HFF-Myc (cell line): ENCODE results near the gene MSANTD2.

Source experiments
- DNase-seq: peaks from one replicate; pipeline ENCODE4 v3.0.0-alpha.2; 2011; ENCODE audit warnings: low read depth; ENCODE audit errors: extremely low read depth
- H3K4me3 ChIP-seq: replicated peaks from 2 replicates; pipeline ENCODE4 v1.5.1; 2011; ENCODE audit warnings: low read depth, mild to moderate bottlenecking, control low read depth, low read length
- TF ChIP-seq, protein P1 (sequence below): IDR thresholded peaks from 2 replicates; pipeline ENCODE4 v1.5.1; 2012; ENCODE audit warnings: mild to moderate bottlenecking, low read depth, low read length, control low read depth; ENCODE audit errors: missing control alignments

The MSANTD2 gene

DNA sequence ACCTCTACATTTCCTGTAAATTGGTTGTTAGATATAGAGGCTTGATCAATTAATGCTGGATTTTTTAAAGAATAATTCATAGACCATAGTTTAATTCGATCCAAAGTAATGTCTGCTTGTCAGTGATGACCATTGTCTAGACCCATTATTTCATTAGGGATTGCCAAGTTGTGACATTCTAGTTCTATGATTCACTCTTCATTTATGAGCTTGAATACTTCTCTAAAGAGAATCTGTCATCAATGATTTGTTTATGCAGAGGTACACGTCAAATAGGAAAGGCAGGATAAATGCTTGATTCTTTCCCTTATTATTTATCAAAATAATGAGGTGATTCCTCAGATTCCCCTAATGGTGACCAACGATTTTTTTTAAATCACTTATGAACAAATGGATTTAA is 41.0 kb upstream of the MSANTD2 start:
- no peak for DNase-seq
- TF ChIP-seq, protein P1, sequence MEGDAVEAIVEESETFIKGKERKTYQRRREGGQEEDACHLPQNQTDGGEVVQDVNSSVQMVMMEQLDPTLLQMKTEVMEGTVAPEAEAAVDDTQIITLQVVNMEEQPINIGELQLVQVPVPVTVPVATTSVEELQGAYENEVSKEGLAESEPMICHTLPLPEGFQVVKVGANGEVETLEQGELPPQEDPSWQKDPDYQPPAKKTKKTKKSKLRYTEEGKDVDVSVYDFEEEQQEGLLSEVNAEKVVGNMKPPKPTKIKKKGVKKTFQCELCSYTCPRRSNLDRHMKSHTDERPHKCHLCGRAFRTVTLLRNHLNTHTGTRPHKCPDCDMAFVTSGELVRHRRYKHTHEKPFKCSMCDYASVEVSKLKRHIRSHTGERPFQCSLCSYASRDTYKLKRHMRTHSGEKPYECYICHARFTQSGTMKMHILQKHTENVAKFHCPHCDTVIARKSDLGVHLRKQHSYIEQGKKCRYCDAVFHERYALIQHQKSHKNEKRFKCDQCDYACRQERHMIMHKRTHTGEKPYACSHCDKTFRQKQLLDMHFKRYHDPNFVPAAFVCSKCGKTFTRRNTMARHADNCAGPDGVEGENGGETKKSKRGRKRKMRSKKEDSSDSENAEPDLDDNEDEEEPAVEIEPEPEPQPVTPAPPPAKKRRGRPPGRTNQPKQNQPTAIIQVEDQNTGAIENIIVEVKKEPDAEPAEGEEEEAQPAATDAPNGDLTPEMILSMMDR = no peak

DNA sequence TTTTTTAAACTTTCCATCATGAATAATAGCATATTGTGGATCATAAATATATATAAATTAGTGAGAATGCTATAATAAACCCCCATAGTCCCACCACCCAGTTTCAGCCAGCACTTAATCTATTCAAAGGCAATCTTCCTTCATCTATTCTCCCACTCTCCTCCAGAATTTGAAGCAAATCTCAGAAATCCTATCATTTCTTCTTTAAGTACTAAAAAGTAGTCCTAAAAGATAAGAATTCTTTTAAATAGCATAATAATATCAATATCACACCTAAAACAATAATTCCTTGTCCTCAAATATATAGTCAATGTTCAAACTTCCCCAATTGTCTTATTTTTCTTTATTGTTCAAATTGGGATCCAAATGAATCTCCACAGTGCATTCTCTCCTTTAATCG is 40.5 kb upstream of the MSANTD2 start:
- no peak overlapping the region for H3K4me3 ChIP-seq
- TF ChIP-seq, protein P1 = no peak
- DNase-seq = no peak

More for the DNA sequence above, 41.0 kb upstream of the MSANTD2 start:
- no peak overlapping the region for H3K4me3 ChIP-seq

DNA sequence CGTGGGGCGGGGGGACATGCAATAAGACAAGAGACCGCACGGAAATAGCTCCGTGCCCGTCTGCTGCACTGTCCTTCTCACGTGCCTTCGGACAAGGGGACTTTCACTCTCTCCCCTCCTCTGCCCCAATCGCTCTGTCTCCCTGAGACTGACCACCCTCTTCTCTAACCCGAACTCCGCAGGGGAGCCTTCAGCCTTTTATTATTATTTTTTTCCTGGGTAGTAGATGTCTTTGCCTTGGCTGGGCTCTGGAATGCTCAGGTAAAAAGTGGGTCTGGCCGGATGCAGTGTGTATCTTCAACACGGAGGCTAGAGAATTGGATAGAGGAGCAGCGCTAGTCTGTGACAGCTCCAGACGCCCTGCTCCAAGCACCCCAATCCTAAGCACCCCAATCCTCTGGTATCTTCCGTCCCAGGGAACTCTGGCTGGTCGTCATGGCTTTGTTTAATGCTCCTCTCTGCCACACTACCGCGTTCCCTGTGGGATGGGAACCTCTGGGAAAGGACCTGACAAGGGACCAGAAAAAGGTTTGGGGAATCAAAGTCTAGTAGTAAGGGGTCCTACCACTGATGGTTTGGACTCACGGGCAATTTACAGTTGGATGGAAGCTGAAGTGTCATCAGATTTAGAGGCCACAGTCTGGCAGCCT is 39.9 kb upstream of the MSANTD2 start:
- TF ChIP-seq, protein P1 = no peak
- peak overlapping the region; percentile 32 for H3K4me3 ChIP-seq
- DNase-seq = no peak

DNA sequence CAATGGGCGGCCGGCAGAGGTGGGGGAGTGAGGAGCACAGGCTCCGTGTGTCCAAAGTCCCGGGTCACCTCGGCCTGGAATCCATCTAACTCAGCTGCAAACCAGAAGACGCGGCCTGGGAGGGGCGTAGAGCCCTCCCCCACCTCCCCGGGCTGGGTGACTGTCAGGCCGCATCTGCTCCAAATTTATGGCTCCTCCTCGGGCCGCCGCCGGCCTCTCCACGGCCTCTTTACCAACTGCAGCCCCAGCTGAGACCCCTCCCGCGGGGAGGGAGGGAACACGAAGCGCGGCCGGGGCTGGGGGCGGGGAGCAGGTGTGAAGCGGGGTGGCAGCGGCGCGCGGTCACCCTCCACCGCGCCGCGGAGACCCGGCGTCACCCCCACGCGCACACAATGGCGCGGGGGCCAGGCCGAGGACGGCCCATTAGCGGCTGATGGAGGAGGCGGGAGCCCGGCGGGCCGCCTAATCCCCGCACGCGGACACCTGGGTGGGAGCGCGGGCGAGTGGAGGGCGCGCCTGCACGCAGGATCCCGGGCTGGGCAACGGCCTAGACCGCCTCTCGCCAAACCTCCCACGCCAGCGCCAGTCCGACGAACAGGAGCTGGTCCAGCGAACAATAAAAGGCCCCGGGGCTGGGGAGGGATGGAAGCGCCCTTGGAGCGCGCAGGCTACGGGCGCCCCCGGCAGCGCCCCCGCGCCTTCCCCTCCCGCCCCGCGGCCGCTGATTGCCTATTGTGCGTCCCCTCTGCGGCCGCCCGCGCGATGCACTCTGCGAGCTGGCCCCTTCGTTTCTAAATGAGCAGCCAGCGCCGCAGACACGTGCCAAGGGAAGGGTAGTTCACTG is 39.1 kb upstream of the MSANTD2 start:
- peak overlapping the region; percentile 32 for H3K4me3 ChIP-seq
- no peak for DNase-seq

DNA sequence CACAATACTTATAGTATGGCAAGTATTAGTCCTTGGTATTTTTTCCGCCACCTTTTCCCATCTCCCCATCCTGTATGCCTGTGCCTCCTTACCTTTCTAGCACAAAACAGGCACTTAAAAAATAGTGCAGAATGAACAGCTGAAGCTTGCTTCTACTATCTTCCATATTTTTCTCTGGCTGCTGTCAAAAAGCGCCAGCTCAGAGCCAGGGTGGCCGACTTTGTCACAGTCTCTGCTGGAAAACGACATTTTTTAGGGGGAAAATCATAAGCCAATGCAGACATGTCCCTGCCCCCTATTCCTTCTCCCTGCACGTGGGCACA is 38.6 kb upstream of the MSANTD2 start:
- no peak for DNase-seq

More for the DNA sequence above, 39.1 kb upstream of the MSANTD2 start:
- TF ChIP-seq, protein P1 = no peak

DNA sequence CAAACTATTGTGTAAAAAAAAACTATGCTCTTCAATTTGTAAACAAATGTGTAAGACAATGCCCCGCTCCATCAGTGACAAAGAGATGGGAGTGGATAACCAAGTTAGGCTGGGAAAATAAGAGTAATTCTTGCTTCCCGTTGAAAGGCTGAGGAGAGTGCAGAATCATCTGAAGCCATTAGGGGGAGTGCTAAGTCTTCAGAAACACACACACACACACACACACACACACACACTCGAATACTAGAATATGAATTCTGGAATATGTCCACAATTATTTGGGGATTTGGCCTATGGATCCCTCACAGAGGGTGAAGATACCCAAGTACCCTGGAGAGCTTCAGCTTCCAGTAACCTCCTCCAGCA is 37.3 kb upstream of the MSANTD2 start:
- DNase-seq = peak; percentile 64
- no peak overlapping the region for H3K4me3 ChIP-seq
- TF ChIP-seq, protein P1 = peak; percentile 68

More for the DNA sequence above, 38.6 kb upstream of the MSANTD2 start:
- TF ChIP-seq, protein P1 = no peak
- peak overlapping the region; percentile 32 for H3K4me3 ChIP-seq
